ENCODE measurements around the gene MAT2A. TPM values are rescaled to one million over a fixed set of nuclear protein-coding genes. Genes with fewer than 3 reads are reported as not detected.
A peak's percentile ranks its signal among the peaks of the same experiment; 100 is the strongest.
"Not testable (repeated sequence)": the region's sequence is repeated elsewhere in the genome, so short reads cannot be mapped to it uniquely, and the experiment has no call there.

MAT2A gene
- total and polyA plus RNA-seq, 2 experiments from 2014 or later: 202 to 379 TPM

- DNase-seq (ENCODE audit: low spot score): no peak
- H3K4me2 ChIP-seq: no peak overlapping the region
- peaks cover 48% of the 10 kb centered on the region for H3K79me2 ChIP-seq
- 99% methylated on average over 5 of the region's 5 CpGs for whole genome bisulfite sequencing (ENCODE audit: low lambda C conversion rate, missing lambda C conversion rate)
- H3K9me2 ChIP-seq (replicated peaks; ENCODE audit: insufficient read depth): no peaks in the 10 kb centered on the region
- no peak overlapping the region for H3K27ac ChIP-seq
- H2AFZ ChIP-seq: no peak overlapping the region
- no peaks in the 10 kb centered on the region for H3K9me3 ChIP-seq (ENCODE audit: low read depth)
- H3K4me3 ChIP-seq: no peak overlapping the region
- H3K27me3 ChIP-seq: no peaks in the 10 kb centered on the region
- no peaks in the 10 kb centered on the region for H3K36me3 ChIP-seq (replicated peaks; ENCODE audit: insufficient read depth, low read depth)
- TF ChIP-seq, protein P1, sequence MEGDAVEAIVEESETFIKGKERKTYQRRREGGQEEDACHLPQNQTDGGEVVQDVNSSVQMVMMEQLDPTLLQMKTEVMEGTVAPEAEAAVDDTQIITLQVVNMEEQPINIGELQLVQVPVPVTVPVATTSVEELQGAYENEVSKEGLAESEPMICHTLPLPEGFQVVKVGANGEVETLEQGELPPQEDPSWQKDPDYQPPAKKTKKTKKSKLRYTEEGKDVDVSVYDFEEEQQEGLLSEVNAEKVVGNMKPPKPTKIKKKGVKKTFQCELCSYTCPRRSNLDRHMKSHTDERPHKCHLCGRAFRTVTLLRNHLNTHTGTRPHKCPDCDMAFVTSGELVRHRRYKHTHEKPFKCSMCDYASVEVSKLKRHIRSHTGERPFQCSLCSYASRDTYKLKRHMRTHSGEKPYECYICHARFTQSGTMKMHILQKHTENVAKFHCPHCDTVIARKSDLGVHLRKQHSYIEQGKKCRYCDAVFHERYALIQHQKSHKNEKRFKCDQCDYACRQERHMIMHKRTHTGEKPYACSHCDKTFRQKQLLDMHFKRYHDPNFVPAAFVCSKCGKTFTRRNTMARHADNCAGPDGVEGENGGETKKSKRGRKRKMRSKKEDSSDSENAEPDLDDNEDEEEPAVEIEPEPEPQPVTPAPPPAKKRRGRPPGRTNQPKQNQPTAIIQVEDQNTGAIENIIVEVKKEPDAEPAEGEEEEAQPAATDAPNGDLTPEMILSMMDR (IDR thresholded peaks at IDR 0.05; ENCODE audit: poor library complexity): no peak
- TF ChIP-seq EZH2phosphoT487 (IDR thresholded peaks at IDR 0.05; ENCODE audit: low read depth, severe bottlenecking, unreplicated experiment) (no peak), EZH2 (IDR thresholded peaks at IDR 0.05; ENCODE audit: borderline replicate concordance) (no peak)
- no peaks in the 10 kb centered on the region for H4K20me1 ChIP-seq (ENCODE audit: insufficient read depth, poor library complexity, severe bottlenecking)
- H3K4me1 ChIP-seq (ENCODE audit: insufficient read depth): peaks cover 15% of the 10 kb centered on the region
These were observed 18.2 kb downstream of the MAT2A start for GRCh38 chr2:85557130-85557529.

DNA sequence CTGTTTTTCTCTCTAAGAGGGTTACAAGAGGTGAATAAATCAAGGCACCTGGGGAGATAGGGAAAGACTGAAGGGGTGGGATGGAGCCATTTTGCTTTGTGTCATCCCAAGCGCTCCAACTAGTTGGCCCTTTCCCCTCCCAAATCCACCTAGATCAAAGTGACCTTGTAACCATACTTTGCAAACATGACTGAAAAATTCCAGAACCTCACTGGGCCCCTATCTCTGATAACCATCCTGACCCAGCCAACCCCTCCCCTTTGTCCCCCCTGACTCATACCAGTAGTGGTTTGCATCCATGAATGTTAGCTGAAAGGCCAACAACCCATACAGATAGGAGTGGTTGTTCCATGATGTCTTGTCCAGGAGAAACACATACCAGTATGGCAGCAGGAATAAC is 19.2 kb downstream of the MAT2A start:
- Histone ChIP-seq H3K4me2 (no peak overlapping the region), H3K4me3 (no peak overlapping the region), H3K27me3 (no peaks in the 10 kb centered on the region), H3K9me3 (ENCODE audit: low read depth) (no peaks in the 10 kb centered on the region), H4K20me1 (ENCODE audit: insufficient read depth, poor library complexity, severe bottlenecking) (no peaks in the 10 kb centered on the region), H3K36me3 (replicated peaks; ENCODE audit: insufficient read depth, low read depth) (no peaks in the 10 kb centered on the region), H3K79me2 (peaks cover 48% of the 10 kb centered on the region), H3K9me2 (replicated peaks; ENCODE audit: insufficient read depth) (no peaks in the 10 kb centered on the region), H2AFZ (no peak overlapping the region), H3K4me1 (ENCODE audit: insufficient read depth) (peaks cover 15% of the 10 kb centered on the region), H3K27ac (no peak overlapping the region)
- WGBS (ENCODE audit: low lambda C conversion rate, missing lambda C conversion rate): 95% methylated on average over 1 of the region's 1 CpG
- no peak for DNase-seq (ENCODE audit: low spot score)
- no peak for TF ChIP-seq EZH2phosphoT487 (IDR thresholded peaks at IDR 0.05; ENCODE audit: low read depth, severe bottlenecking, unreplicated experiment)
- TF ChIP-seq, protein P1 (IDR thresholded peaks at IDR 0.05; ENCODE audit: poor library complexity): no peak
- no peak for TF ChIP-seq EZH2 (IDR thresholded peaks at IDR 0.05; ENCODE audit: borderline replicate concordance)

GRCh38 chr2:85560403-85560726 is 21.4 kb downstream of the MAT2A start:
- peaks cover 48% of the 10 kb centered on the region for H3K79me2 ChIP-seq
- peak overlapping the region; percentile 93 for H3K4me2 ChIP-seq
- DNase-seq (ENCODE audit: low spot score); H3K9me2 ChIP-seq (replicated peaks; ENCODE audit: insufficient read depth); H3K27me3 ChIP-seq; H3K36me3 ChIP-seq (replicated peaks; ENCODE audit: insufficient read depth, low read depth); H3K9me3 ChIP-seq (ENCODE audit: low read depth); H4K20me1 ChIP-seq (ENCODE audit: insufficient read depth, poor library complexity, severe bottlenecking): not testable (repeated sequence)
- H2AFZ ChIP-seq: peak overlapping the region; percentile 32
- H3K27ac ChIP-seq: peak overlapping the region; percentile 63
- H3K4me3 ChIP-seq: peak overlapping the region; percentile 53
- H3K4me1 ChIP-seq (ENCODE audit: insufficient read depth): peaks cover 15% of the 10 kb centered on the region
- WGBS (ENCODE audit: low lambda C conversion rate, missing lambda C conversion rate): 74% methylated on average over 12 of the region's 12 CpGs

DNA sequence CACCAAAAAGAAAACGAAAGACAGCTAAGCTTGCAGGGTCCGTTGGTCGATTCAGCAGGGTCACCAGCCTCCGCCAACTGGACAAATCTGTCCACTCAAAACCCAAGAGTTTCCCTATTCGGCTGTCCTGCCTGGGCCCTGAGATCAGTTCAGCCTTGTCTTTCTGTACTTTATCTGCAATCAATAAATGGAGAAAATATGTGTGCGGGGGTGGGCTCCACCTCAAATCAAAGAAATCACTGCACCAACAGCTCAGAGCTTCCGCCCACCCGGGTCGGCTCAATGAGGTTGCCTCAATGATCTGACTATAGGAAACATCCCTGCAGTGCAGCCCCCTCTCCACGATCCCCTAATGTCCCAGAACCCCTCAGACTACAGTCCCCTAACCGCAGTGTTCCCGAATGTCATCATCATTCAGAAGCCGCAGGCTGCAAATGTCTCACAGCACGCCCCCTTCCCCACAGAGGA is 21.9 kb downstream of the MAT2A start:
- Histone ChIP-seq H3K4me1 (ENCODE audit: insufficient read depth) (peaks cover 15% of the 10 kb centered on the region), H2AFZ (peak overlapping the region; percentile 32)
- 8% methylated on average over 11 of the region's 14 CpGs for WGBS (ENCODE audit: low lambda C conversion rate, missing lambda C conversion rate)

More for the DNA sequence above, 21.9 kb downstream of the MAT2A start:
- Histone ChIP-seq H4K20me1 (ENCODE audit: insufficient read depth, poor library complexity, severe bottlenecking) (no peaks in the 10 kb centered on the region), H3K9me3 (ENCODE audit: low read depth) (no peaks in the 10 kb centered on the region), H3K4me3 (peak overlapping the region; percentile 53), H3K79me2 (peaks cover 48% of the 10 kb centered on the region), H3K36me3 (replicated peaks; ENCODE audit: insufficient read depth, low read depth) (no peaks in the 10 kb centered on the region), H3K9me2 (replicated peaks; ENCODE audit: insufficient read depth) (no peaks in the 10 kb centered on the region), H3K27ac (peak overlapping the region; percentile 63), H3K4me2 (peak overlapping the region; percentile 93), H3K27me3 (no peaks in the 10 kb centered on the region)
- no peak for DNase-seq (ENCODE audit: low spot score)
- TF ChIP-seq EZH2phosphoT487 (IDR thresholded peaks at IDR 0.05; ENCODE audit: low read depth, severe bottlenecking, unreplicated experiment) (no peak), EZH2 (IDR thresholded peaks at IDR 0.05; ENCODE audit: borderline replicate concordance) (no peak)
- TF ChIP-seq, protein P1 (IDR thresholded peaks at IDR 0.05; ENCODE audit: poor library complexity): no peak
